Neural progenitor cell (in vitro differentiated cells): ENCODE data around the gene CREB5. TPM values are rescaled to one million over a fixed set of nuclear protein-coding genes. Genes with fewer than 3 reads are reported as not detected.
A peak's percentile ranks its signal among the peaks of the same experiment; 100 is the strongest.

Experiments
- DNase-seq: peaks from one replicate; pipeline ENCODE4 v3.0.0-alpha.2; 2016; ENCODE audit warnings: low spot score
- H2AFZ ChIP-seq: fragments of 200-600 bp; sonication (generic); replicated peaks from 2 replicates; pipeline ENCODE4 v1.6.1; 2016; ENCODE audit warnings: antibody characterized with exemption
- H3F3A ChIP-seq: fragments of 200-600 bp; sonication (generic); 2 replicates; pipeline ENCODE4 v1.6.1; 2016; ENCODE audit warnings: antibody characterized with exemption, low read depth
- H3K27ac ChIP-seq: fragments of 200-600 bp; sonication (generic); 2 replicates; pipeline ENCODE4 v1.5.1; 2016; ENCODE audit warnings: mild to moderate bottlenecking
- H3K27me3 ChIP-seq: fragments of 200-600 bp; sonication (generic); 2 replicates; pipeline ENCODE4 v1.6.1; 2016; ENCODE audit warnings: mild to moderate bottlenecking, moderate library complexity
- H3K36me3 ChIP-seq: fragments of 200-600 bp; sonication (generic); 2 replicates; pipeline ENCODE4 v1.5.1; 2016
- H3K4me1 ChIP-seq: fragments of 200-600 bp; sonication (generic); 2 replicates; pipeline ENCODE4 v1.6.1; 2016; ENCODE audit warnings: mixed run types
- H3K4me2 ChIP-seq: fragments of 200-600 bp; sonication (generic); 2 replicates; pipeline ENCODE4 v1.6.1; 2016
- H3K4me3 ChIP-seq: fragments of 200-600 bp; sonication (generic); 2 replicates; pipeline ENCODE4 v1.5.1; 2016
- H3K79me2 ChIP-seq: fragments of 200-600 bp; sonication (generic); 2 replicates; pipeline ENCODE4 v1.6.1; 2016; ENCODE audit warnings: low read depth
- H3K9ac ChIP-seq: fragments of 200-600 bp; sonication (generic); 2 replicates; pipeline ENCODE4 v1.6.1; 2016
- H3K9me3 ChIP-seq: fragments of 200-600 bp; sonication (generic); 2 replicates; pipeline ENCODE4 v1.5.1; 2016; ENCODE audit warnings: low read depth
- H4K20me1 ChIP-seq: fragments of 200-600 bp; sonication (generic); 2 replicates; pipeline ENCODE4 v1.6.1; 2016; ENCODE audit warnings: low read depth
- H3K27ac Mint-ChIP-seq: 3 replicates; pipeline ENCODE4 v1.8.0; 2021; ENCODE audit warnings: mixed read lengths
- H3K27me3 Mint-ChIP-seq: 2 replicates; pipeline ENCODE4 v1.8.0; 2022; ENCODE audit warnings: low read depth, mild to moderate bottlenecking, inconsistent platforms, moderate library complexity, mixed read lengths; ENCODE audit not compliant: insufficient read depth
- H3K36me3 Mint-ChIP-seq: 3 replicates; pipeline ENCODE4 v1.8.0; 2021; ENCODE audit warnings: mixed read lengths
- H3K4me1 Mint-ChIP-seq: 3 replicates; pipeline ENCODE4 v1.8.0; 2021; ENCODE audit warnings: mixed read lengths
- H3K4me3 Mint-ChIP-seq: 3 replicates; pipeline ENCODE4 v1.8.0; 2021; ENCODE audit warnings: mild to moderate bottlenecking, moderate library complexity, mixed read lengths
- H3K9me3 Mint-ChIP-seq: 3 replicates; pipeline ENCODE4 v1.8.0; 2020; ENCODE audit warnings: mixed read lengths
- EZH2 ChIP-seq: fragments of 200-600 bp; sonication (generic); IDR thresholded peaks from 2 replicates; pipeline ENCODE4 v1.6.1; 2017; ENCODE audit warnings: antibody characterized with exemption, mild to moderate bottlenecking, moderate library complexity
- EZH2phosphoT487 ChIP-seq: fragments of 200-600 bp; sonication (generic); IDR thresholded peaks from 2 replicates; pipeline ENCODE4 v1.6.1; 2017; ENCODE audit warnings: antibody characterized with exemption
- total RNA-seq: library from RNA; depleted of rRNA; stranded (reverse); fragments of >200 nt; gene quantifications from 2 replicates; pipeline ENCODE4 v1.2.3, GENCODE V29; 2015; ENCODE audit warnings: low replicate concordance
- TF ChIP-seq, protein P1 (sequence below): fragments of 200-600 bp; sonication (generic); IDR thresholded peaks from 2 replicates; pipeline ENCODE4 v1.5.1; 2017; ENCODE audit warnings: antibody characterized with exemption, mild to moderate bottlenecking

The CREB5 gene
- total RNA-seq, 1 donor from 2014 or later: 1.2 TPM

DNA sequence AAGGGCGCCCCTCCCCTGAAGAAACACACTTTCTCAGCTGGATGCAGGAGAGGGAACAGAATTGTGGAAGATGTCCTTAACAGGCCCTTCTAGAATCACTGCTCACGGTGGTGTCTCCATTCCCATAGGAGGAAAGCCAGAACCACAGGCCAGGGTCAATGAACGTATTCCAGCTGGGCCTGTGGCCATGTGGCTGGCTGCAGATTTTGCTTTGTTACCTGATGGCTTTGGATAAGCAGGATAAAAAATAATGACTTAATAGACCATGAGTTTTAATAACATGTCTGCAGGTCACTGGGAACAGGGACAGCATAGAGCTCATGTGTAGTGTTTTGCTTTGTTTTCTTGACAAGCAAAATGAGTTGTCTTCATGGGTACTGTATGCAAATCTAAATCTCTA, 335.5 kb downstream of the CREB5 start:
- Histone ChIP-seq H3K4me3 (no peak overlapping the region), H3K4me2 (no peak overlapping the region), H3K9ac (no peak overlapping the region), H3K4me1 (peaks cover 48% of the 10 kb centered on the region), H3K27ac (no peak overlapping the region), H3F3A (peaks cover 19% of the 10 kb centered on the region), H3K36me3 (no peaks in the 10 kb centered on the region), H3K79me2 (no peaks in the 10 kb centered on the region), H3K9me3 (no peaks in the 10 kb centered on the region), H2AFZ (peak overlapping the region; percentile 46), H3K27me3 (no peaks in the 10 kb centered on the region), H4K20me1 (no peaks in the 10 kb centered on the region)
- Mint-ChIP-seq H3K4me1 (peaks cover 36% of the 10 kb centered on the region), H3K27ac (no peak overlapping the region), H3K9me3 (no peaks in the 10 kb centered on the region), H3K4me3 (no peak overlapping the region), H3K36me3 (no peaks in the 10 kb centered on the region), H3K27me3 (no peaks in the 10 kb centered on the region)
- TF ChIP-seq EZH2 (no peak), EZH2phosphoT487 (no peak)
- TF ChIP-seq, protein P1, sequence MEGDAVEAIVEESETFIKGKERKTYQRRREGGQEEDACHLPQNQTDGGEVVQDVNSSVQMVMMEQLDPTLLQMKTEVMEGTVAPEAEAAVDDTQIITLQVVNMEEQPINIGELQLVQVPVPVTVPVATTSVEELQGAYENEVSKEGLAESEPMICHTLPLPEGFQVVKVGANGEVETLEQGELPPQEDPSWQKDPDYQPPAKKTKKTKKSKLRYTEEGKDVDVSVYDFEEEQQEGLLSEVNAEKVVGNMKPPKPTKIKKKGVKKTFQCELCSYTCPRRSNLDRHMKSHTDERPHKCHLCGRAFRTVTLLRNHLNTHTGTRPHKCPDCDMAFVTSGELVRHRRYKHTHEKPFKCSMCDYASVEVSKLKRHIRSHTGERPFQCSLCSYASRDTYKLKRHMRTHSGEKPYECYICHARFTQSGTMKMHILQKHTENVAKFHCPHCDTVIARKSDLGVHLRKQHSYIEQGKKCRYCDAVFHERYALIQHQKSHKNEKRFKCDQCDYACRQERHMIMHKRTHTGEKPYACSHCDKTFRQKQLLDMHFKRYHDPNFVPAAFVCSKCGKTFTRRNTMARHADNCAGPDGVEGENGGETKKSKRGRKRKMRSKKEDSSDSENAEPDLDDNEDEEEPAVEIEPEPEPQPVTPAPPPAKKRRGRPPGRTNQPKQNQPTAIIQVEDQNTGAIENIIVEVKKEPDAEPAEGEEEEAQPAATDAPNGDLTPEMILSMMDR: no peak
- no peak for DNase-seq

DNA sequence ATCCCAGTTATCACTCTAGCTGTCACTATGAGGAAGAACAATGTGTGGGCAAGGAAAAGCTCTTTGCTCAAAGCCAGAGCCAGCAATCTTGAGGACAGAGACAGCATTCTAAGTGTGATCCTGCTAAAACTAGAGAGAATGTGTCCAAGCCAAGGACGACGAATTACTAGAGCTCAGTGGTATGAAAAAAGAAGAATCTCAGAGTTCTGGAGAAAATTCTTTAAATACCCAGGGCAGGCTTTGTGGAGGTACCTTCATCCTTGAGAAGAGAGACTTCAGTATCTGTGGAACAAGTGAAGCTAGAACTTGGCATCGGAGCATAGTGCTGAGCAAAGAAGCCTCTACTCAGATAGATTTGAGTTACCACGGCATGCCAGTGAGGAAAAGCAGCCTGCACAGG, 336.0 kb downstream of the CREB5 start:
- Histone ChIP-seq H3K4me3 (no peak overlapping the region), H3F3A (peaks cover 19% of the 10 kb centered on the region), H3K9ac (no peak overlapping the region), H3K4me2 (no peak overlapping the region), H3K4me1 (peaks cover 48% of the 10 kb centered on the region), H3K79me2 (no peaks in the 10 kb centered on the region), H2AFZ (peak overlapping the region; percentile 31), H3K27ac (no peak overlapping the region), H4K20me1 (no peaks in the 10 kb centered on the region), H3K36me3 (no peaks in the 10 kb centered on the region), H3K9me3 (no peaks in the 10 kb centered on the region), H3K27me3 (no peaks in the 10 kb centered on the region)
- H3K36me3 Mint-ChIP-seq: no peaks in the 10 kb centered on the region
- DNase-seq: no peak
- H3K27ac Mint-ChIP-seq: no peak overlapping the region
- no peaks in the 10 kb centered on the region for H3K9me3 Mint-ChIP-seq
- H3K27me3 Mint-ChIP-seq: no peaks in the 10 kb centered on the region
- H3K4me3 Mint-ChIP-seq: no peak overlapping the region
- TF ChIP-seq, protein P1: no peak
- TF ChIP-seq EZH2 (no peak), EZH2phosphoT487 (no peak)
- H3K4me1 Mint-ChIP-seq: peaks cover 36% of the 10 kb centered on the region

DNA sequence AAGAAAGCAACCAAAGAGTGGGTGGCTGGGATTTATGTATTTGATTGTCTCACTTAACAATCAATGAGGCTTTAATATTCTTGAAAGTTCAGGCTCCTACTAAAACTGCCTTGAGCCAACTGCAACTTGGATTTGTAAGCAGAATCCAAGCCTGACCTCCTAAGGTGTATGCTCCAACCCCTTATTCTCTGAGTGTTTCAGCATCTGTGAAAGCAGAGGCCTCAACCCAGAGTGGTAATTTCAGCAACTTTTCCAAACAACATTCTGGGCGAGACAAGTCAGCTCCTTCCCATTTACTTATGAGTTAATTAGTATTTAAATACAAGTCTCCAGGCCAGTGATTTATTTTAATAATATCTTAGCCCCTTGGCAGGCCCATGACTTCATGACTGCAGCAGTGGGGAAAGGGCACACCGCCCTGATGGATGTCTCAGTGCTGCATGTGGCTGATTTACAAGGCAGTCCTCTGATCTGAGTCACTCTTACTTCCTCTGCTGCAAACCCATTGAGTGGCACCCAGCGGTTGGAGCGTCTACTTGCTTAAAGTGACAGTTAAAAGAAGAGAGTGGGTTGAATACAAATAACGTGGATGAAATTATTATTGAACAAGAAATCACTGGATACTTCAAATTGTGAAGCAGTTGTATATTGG, 336.7 kb downstream of the CREB5 start:
- Mint-ChIP-seq H3K9me3 (no peaks in the 10 kb centered on the region), H3K36me3 (no peaks in the 10 kb centered on the region), H3K4me3 (no peak overlapping the region), H3K27ac (peak overlapping the region; percentile 35), H3K4me1 (peaks cover 39% of the 10 kb centered on the region), H3K27me3 (no peaks in the 10 kb centered on the region)
- H2AFZ ChIP-seq: peak overlapping the region; percentile 31
- TF ChIP-seq EZH2phosphoT487 (no peak), EZH2 (no peak)
- TF ChIP-seq, protein P1: no peak
- no peaks in the 10 kb centered on the region for H4K20me1 ChIP-seq
- no peaks in the 10 kb centered on the region for H3K27me3 ChIP-seq
- H3K79me2 ChIP-seq: no peaks in the 10 kb centered on the region
- no peak overlapping the region for H3K9ac ChIP-seq
- DNase-seq: no peak
- no peak overlapping the region for H3K4me3 ChIP-seq
- no peak overlapping the region for H3K4me2 ChIP-seq
- peaks cover 19% of the 10 kb centered on the region for H3F3A ChIP-seq
- peaks cover 54% of the 10 kb centered on the region for H3K4me1 ChIP-seq
- H3K36me3 ChIP-seq: no peaks in the 10 kb centered on the region
- H3K27ac ChIP-seq: no peak overlapping the region
- H3K9me3 ChIP-seq: no peaks in the 10 kb centered on the region
